Astrocyte (in vitro differentiated cells and primary cell): Measurements from ENCODE around the gene CRISPLD2. TPM values are rescaled to one million over a fixed set of nuclear protein-coding genes. Genes with fewer than 3 reads are reported as not detected.

Source experiments
- DNase-seq: peaks from one replicate; pipeline ENCODE4 v3.0.0-alpha.2; 2010; ENCODE audit warnings: low read depth
- FAIRE-seq: peaks from 2 replicates; lab custom pipeline; 2011; peaks lifted over from hg19 to GRCh38; lab: Jason Lieb, UNC
- H2AFZ ChIP-seq: 2 replicates; pipeline ENCODE4 v1.6.0; 2012; ENCODE audit warnings: low read depth, low read length, inconsistent platforms
- H3K27ac ChIP-seq: 2 replicates; pipeline ENCODE4 v1.5.1; 2011; ENCODE audit warnings: low read depth, low read length, inconsistent platforms
- H3K27me3 ChIP-seq: 2 replicates; pipeline ENCODE4 v1.6.0; 2011; ENCODE audit warnings: low read length, inconsistent platforms; ENCODE audit not compliant: insufficient read depth
- H3K36me3 ChIP-seq: 2 replicates; pipeline ENCODE4 v1.5.1; 2011; ENCODE audit warnings: low read length, inconsistent platforms; ENCODE audit not compliant: insufficient read depth
- H3K4me1 ChIP-seq: 2 replicates; pipeline ENCODE4 v1.5.1; 2011; ENCODE audit warnings: low read length, inconsistent platforms; ENCODE audit not compliant: insufficient read depth
- H3K4me2 ChIP-seq: 2 replicates; pipeline ENCODE4 v1.6.0; 2012; ENCODE audit warnings: low read length, inconsistent platforms
- H3K4me3 ChIP-seq: 2 replicates; pipeline ENCODE4 v1.5.1; 2011; ENCODE audit warnings: low read depth, mild to moderate bottlenecking, low read length, inconsistent platforms; ENCODE audit not compliant: insufficient read depth
- H3K79me2 ChIP-seq: 2 replicates; pipeline ENCODE4 v1.6.0; 2012; ENCODE audit warnings: mild to moderate bottlenecking, low read length, inconsistent platforms; ENCODE audit not compliant: insufficient read depth
- H3K9ac ChIP-seq: 2 replicates; pipeline ENCODE4 v1.6.0; 2012; ENCODE audit warnings: mild to moderate bottlenecking, low read length, inconsistent platforms
- H3K9me3 ChIP-seq: 2 replicates; pipeline ENCODE4 v1.5.1; 2012; ENCODE audit warnings: low read depth, mild to moderate bottlenecking, low read length, inconsistent platforms; ENCODE audit not compliant: insufficient read depth
- H4K20me1 ChIP-seq: 2 replicates; pipeline ENCODE4 v1.6.0; 2012; ENCODE audit warnings: low read length, inconsistent platforms; ENCODE audit not compliant: insufficient read depth
- H3K27ac Mint-ChIP-seq: one replicate; pipeline ENCODE4 v1.8.0; 2021; ENCODE audit warnings: mild to moderate bottlenecking, mixed read lengths; ENCODE audit not compliant: unreplicated experiment
- H3K27me3 Mint-ChIP-seq: one replicate; pipeline ENCODE4 v1.8.0; 2021; ENCODE audit warnings: low read depth, mixed read lengths; ENCODE audit not compliant: unreplicated experiment
- H3K36me3 Mint-ChIP-seq: one replicate; pipeline ENCODE4 v1.8.0; 2021; ENCODE audit warnings: low read depth, mixed read lengths; ENCODE audit not compliant: unreplicated experiment
- H3K4me1 Mint-ChIP-seq: one replicate; pipeline ENCODE4 v1.8.0; 2021; ENCODE audit warnings: low read depth, mixed read lengths; ENCODE audit not compliant: unreplicated experiment
- H3K4me3 Mint-ChIP-seq: one replicate; pipeline ENCODE4 v1.8.0; 2021; ENCODE audit warnings: mild to moderate bottlenecking, moderate library complexity, mixed read lengths; ENCODE audit not compliant: unreplicated experiment
- H3K9me3 Mint-ChIP-seq: one replicate; pipeline ENCODE4 v1.8.0; 2021; ENCODE audit warnings: mild to moderate bottlenecking, mixed read lengths; ENCODE audit not compliant: unreplicated experiment
- CTCF ChIP-seq: IDR thresholded peaks from 2 replicates; pipeline ENCODE4 v1.5.1; 2011; ENCODE audit warnings: low read depth, mild to moderate bottlenecking, inconsistent platforms, low read length, moderate library complexity; ENCODE audit not compliant: insufficient read depth
- EZH2 ChIP-seq: IDR thresholded peaks from 2 replicates; pipeline ENCODE4 v1.6.1; 2012; ENCODE audit warnings: mild to moderate bottlenecking, low read length, inconsistent platforms; ENCODE audit not compliant: insufficient read depth
- total RNA-seq: library from RNA; stranded (reverse); gene quantifications from 2 replicates; pipeline ENCODE4 v1.2.1, GENCODE V29; 2021

CRISPLD2 gene
- total RNA-seq, 1 donor from 2014 or later: 1.8 TPM

- Histone ChIP-seq H3K4me1 (no peaks in the 10 kb centered on the region), H4K20me1 (no peaks in the 10 kb centered on the region), H3K79me2 (no peaks in the 10 kb centered on the region), H3K36me3 (no peaks in the 10 kb centered on the region), H2AFZ (no peak overlapping the region), H3K4me2 (no peak overlapping the region), H3K27me3 (no peaks in the 10 kb centered on the region), H3K9ac (no peak overlapping the region), H3K9me3 (no peaks in the 10 kb centered on the region), H3K27ac (no peak overlapping the region), H3K4me3 (no peak overlapping the region)
- no peak for DNase-seq
- no peak overlapping the region for H3K4me3 Mint-ChIP-seq
- no peak overlapping the region for H3K27ac Mint-ChIP-seq
- H3K9me3 Mint-ChIP-seq: peaks cover 2% of the 10 kb centered on the region
- H3K27me3 Mint-ChIP-seq: peaks cover 21% of the 10 kb centered on the region
- peaks cover 15% of the 10 kb centered on the region for H3K4me1 Mint-ChIP-seq
- FAIRE-seq: no peak
- no peak for TF ChIP-seq EZH2
- TF ChIP-seq CTCF: no peak
- H3K36me3 Mint-ChIP-seq: no peaks in the 10 kb centered on the region
Measured at GRCh38 chr16:84931107-84931494, 111.3 kb downstream of the CRISPLD2 start.

- H3K27ac ChIP-seq: no peak overlapping the region
- no peak overlapping the region for H2AFZ ChIP-seq
- no peak overlapping the region for H3K4me2 ChIP-seq
Measured at GRCh38 chr16:84931506-84931905, 111.7 kb downstream of the CRISPLD2 start.

More at GRCh38 chr16:84931506-84931905, 111.7 kb downstream of the CRISPLD2 start:
- H3K27me3 Mint-ChIP-seq: peaks cover 20% of the 10 kb centered on the region
- peaks cover 15% of the 10 kb centered on the region for H3K4me1 Mint-ChIP-seq
- no peaks in the 10 kb centered on the region for H3K79me2 ChIP-seq
- no peaks in the 10 kb centered on the region for H3K9me3 ChIP-seq
- H3K4me3 ChIP-seq: no peak overlapping the region
- H3K9ac ChIP-seq: no peak overlapping the region
- H3K36me3 Mint-ChIP-seq: no peaks in the 10 kb centered on the region
- no peaks in the 10 kb centered on the region for H3K27me3 ChIP-seq
- no peak overlapping the region for H3K4me3 Mint-ChIP-seq
- H3K36me3 ChIP-seq: no peaks in the 10 kb centered on the region
- no peaks in the 10 kb centered on the region for H3K9me3 Mint-ChIP-seq
- TF ChIP-seq EZH2: no peak
- TF ChIP-seq CTCF: no peak
- no peak for DNase-seq
- no peaks in the 10 kb centered on the region for H4K20me1 ChIP-seq
- no peak for FAIRE-seq
- no peaks in the 10 kb centered on the region for H3K4me1 ChIP-seq
- H3K27ac Mint-ChIP-seq: no peak overlapping the region
